ENCODE measurements around the gene SCYGR6. TPM values are rescaled to one million over a fixed set of nuclear protein-coding genes. Genes with fewer than 3 reads are reported as not detected.
"Not testable (repeated sequence)": the region's sequence is repeated elsewhere in the genome, so short reads cannot be mapped to it uniquely, and the experiment has no call there.

SCYGR6 gene
- total RNA-seq, 1 donor from 2014 or later, result not detected

DNA sequence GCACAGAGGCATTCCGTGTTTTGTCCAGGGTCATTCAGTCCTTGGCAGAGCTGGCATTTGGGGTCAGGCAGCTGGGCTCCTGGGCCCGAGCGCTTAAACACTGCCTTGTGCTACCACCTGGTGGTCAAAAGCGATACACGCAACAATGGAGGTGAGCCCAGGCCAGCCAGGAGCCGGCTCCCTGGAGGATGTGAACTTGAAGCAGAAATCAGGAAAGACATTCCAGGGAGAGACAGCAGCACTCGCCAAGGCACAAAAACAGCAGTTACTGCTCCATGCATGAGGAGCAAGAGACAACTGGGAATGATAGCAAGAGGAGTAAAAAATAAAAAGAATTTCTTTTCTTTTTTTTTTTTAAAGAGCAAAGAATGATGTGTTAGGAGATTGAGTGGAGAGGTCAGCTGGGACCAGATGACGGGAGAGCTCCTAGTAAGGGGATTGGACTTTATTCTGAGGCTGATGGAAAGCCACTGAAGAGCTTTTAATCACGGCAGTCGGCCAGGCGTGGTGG lies 41.9 kb upstream of the SCYGR6 start:
- TF ChIP-seq, protein P1, sequence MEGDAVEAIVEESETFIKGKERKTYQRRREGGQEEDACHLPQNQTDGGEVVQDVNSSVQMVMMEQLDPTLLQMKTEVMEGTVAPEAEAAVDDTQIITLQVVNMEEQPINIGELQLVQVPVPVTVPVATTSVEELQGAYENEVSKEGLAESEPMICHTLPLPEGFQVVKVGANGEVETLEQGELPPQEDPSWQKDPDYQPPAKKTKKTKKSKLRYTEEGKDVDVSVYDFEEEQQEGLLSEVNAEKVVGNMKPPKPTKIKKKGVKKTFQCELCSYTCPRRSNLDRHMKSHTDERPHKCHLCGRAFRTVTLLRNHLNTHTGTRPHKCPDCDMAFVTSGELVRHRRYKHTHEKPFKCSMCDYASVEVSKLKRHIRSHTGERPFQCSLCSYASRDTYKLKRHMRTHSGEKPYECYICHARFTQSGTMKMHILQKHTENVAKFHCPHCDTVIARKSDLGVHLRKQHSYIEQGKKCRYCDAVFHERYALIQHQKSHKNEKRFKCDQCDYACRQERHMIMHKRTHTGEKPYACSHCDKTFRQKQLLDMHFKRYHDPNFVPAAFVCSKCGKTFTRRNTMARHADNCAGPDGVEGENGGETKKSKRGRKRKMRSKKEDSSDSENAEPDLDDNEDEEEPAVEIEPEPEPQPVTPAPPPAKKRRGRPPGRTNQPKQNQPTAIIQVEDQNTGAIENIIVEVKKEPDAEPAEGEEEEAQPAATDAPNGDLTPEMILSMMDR (IDR thresholded peaks at IDR 0.05; ENCODE audit: insufficient read depth, low read length, poor library complexity, severe bottlenecking), result peak; percentile 83
- DNase-seq (ENCODE audit: low read depth), result no peak
- Histone ChIP-seq H3K27me3 (ENCODE audit: control insufficient read depth, insufficient read depth, low read length) (no peaks in the 10 kb centered on the region), H3K36me3 (ENCODE audit: control insufficient read depth, insufficient read depth, low read length) (no peaks in the 10 kb centered on the region), H3K4me3 (ENCODE audit: low read depth, low read length) (no peak overlapping the region)

DNA sequence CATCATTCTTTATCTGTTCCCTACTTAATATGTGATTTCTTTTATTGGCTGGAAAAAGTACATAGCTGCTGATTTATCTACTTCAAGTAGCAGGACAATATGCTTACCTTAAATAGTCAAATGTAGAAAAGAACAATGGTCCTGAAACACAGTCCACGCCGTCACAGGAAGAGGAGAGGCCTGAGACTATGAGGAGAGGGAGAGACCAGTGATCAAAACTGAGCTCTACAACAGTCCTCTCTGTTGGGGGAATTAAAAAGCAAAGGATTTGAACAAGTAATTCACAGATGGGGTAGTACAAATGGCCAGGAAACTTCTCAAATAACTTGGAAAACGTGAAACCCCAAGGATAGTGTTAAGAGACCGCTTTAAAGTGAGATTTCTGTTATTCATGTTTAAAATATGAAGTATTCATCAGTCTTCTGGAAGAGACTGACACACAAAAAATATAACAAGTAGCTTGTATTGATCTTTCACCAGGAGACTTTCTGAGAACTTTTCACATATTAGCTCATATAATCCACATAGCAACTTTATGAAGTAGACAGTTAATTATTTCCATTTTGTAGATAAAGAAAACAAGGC lies 41.3 kb upstream of the SCYGR6 start:
- no peak overlapping the region for H3K4me3 ChIP-seq (ENCODE audit: low read depth, low read length)
- no peaks in the 10 kb centered on the region for H3K27me3 ChIP-seq (ENCODE audit: control insufficient read depth, insufficient read depth, low read length)
- TF ChIP-seq, protein P1 (IDR thresholded peaks at IDR 0.05; ENCODE audit: insufficient read depth, low read length, poor library complexity, severe bottlenecking), result no peak
- no peak for DNase-seq (ENCODE audit: low read depth)
- H3K36me3 ChIP-seq (ENCODE audit: control insufficient read depth, insufficient read depth, low read length), result no peaks in the 10 kb centered on the region

DNA sequence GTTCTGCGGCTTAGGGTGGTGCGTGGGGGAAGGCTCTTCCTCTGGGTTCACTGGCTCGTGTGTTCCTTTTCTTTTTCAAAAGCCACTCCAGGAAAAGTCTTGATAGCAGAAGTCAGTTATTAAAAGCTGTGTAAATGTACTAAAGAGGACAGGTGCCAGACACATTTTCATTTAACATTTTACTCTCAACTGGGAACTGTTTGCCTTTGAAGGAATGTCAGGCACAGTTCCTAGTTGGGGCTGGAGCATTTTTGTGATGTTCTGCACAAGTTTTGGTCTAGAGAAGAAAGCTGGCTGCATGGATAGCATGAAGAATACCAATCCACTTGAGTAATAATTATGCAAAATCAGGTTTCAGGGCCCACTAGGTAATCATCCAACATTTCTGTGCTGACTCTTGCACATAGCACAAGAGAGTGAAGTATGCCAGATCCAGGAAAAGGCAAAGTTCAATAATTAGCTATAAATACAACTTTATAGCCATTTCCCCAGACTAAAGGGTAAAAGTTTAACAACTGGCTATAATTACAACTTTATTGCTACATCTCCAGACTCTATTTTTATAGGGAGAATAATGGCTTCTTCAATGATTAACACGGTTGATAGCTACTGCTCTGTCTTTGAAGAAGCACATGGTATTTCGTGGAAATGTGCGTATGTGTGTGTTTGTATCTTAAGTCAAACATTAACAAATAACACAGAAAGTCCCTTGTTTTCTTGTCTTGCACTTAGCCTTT lies 37.4 kb upstream of the SCYGR6 start:
- Histone ChIP-seq H3K36me3 (ENCODE audit: control insufficient read depth, insufficient read depth, low read length) (no peaks in the 10 kb centered on the region), H3K27me3 (ENCODE audit: control insufficient read depth, insufficient read depth, low read length) (no peaks in the 10 kb centered on the region), H3K4me3 (ENCODE audit: low read depth, low read length) (no peak overlapping the region)
- peak; percentile 94 for DNase-seq (ENCODE audit: low read depth)
- TF ChIP-seq, protein P1 (IDR thresholded peaks at IDR 0.05; ENCODE audit: insufficient read depth, low read length, poor library complexity, severe bottlenecking), result no peak

DNA sequence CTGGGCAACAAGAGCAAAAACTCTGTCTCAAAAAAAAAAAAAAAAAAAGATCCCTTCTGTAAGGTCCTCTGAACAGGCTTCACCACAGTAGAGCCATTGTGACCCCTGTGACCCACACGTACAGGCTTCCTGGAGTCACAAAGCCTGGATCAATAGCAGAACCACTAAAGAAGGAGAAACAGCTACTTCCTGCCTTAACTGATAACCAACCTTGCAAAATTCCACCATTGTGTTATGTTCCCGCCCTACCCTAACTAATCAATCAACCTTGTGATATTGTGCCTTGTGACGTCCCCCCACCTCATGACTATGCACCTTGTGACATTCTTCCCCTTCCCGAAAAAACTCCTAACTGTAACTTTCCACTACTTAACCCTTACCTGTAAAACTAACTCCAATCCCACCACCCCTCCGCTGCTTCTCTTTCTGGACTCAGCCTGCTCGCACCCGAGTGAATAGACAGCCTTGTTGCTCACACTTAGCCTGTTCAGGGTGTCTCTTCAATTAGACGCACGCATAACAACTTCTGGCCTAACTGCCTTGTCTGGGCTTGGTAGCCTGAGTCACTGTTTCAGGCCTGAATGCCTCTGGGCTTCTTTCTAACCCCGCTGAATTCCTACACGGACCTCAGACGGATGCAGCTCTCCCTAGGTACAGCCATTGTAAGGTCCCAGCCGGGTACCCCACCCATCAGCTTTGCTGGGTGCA lies 35.0 kb upstream of the SCYGR6 start:
- Histone ChIP-seq H3K27me3 (ENCODE audit: control insufficient read depth, insufficient read depth, low read length) (no peaks in the 10 kb centered on the region), H3K4me3 (ENCODE audit: low read depth, low read length) (no peak overlapping the region)
- DNase-seq (ENCODE audit: low read depth), result peak; percentile 86

DNA sequence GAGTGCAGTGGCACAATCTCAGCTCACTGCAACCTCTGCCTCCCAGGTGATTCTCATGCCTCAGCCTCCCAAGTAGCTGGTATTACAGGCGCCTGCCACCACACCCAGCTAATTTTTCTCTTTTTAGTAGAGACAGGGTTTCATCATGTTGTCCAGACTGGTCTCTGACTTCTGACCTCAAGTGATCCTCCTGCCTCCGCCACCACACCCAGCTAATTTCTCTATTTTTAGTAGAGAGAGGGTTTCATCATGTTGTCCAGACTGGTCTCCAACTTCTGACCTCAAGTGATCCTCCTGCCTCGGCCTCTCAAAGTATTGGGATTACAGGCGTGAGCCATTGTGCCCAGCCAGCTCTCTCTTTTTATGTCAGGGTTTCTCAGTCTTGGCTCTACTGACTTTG lies 31.7 kb upstream of the SCYGR6 start:
- DNase-seq (ENCODE audit: low read depth); H3K4me3 ChIP-seq (ENCODE audit: low read depth, low read length); H3K27me3 ChIP-seq (ENCODE audit: control insufficient read depth, insufficient read depth, low read length); H3K36me3 ChIP-seq (ENCODE audit: control insufficient read depth, insufficient read depth, low read length): not testable (repeated sequence)

More for the DNA sequence above, 35.0 kb upstream of the SCYGR6 start:
- TF ChIP-seq, protein P1 (IDR thresholded peaks at IDR 0.05; ENCODE audit: insufficient read depth, low read length, poor library complexity, severe bottlenecking), result no peak
- no peaks in the 10 kb centered on the region for H3K36me3 ChIP-seq (ENCODE audit: control insufficient read depth, insufficient read depth, low read length)

DNA sequence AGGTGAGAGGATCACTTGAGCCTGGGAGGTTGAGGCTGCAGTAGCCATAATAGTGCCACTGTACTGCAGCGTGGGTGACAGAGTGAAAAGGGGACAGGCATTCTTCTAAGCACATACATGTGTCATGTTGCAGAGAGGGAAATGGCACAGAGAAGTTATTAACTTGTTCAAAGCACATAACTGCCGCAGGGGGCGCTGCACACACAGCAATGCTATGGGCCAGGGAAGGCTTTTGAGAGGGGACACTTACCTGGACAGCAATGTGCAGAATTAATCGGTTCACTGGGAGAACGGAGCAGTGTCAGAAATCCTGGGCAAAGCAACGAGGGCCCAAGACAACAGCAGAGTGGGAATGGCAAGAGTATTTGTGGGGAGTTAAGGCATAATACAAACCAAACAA lies 23.5 kb upstream of the SCYGR6 start:
- no peaks in the 10 kb centered on the region for H3K36me3 ChIP-seq (ENCODE audit: control insufficient read depth, insufficient read depth, low read length)
- no peak for DNase-seq (ENCODE audit: low read depth)
- H3K27me3 ChIP-seq (ENCODE audit: control insufficient read depth, insufficient read depth, low read length), result no peaks in the 10 kb centered on the region
- H3K4me3 ChIP-seq (ENCODE audit: low read depth, low read length), result no peak overlapping the region
- TF ChIP-seq, protein P1 (IDR thresholded peaks at IDR 0.05; ENCODE audit: insufficient read depth, low read length, poor library complexity, severe bottlenecking), result peak; percentile 51
